22Rv1 (cell line): ENCODE data around the gene TM4SF18.

Source experiments
- H3K27ac ChIP-seq: fragments of 450-650 bp; 2 replicates; pipeline ENCODE4 v1.5.1; 2017
- CTCF ChIP-seq: fragments of 450-650 bp; IDR thresholded peaks from 2 replicates; pipeline ENCODE4 v1.5.1; 2017; ENCODE audit warnings: mild to moderate bottlenecking
- ZFX ChIP-seq: fragments of 450-650 bp; IDR thresholded peaks from 2 replicates; pipeline ENCODE4 v1.6.1; 2017; ENCODE audit warnings: antibody characterized with exemption, borderline replicate concordance

TM4SF18 gene

GRCh38 chr3:149366031-149366430, 32.6 kb upstream of the TM4SF18 start:
- no peak for TF ChIP-seq CTCF
- no peak for TF ChIP-seq ZFX
- peak overlapping the region; percentile 93; the same call in 1 of the 2 replicates for H3K27ac ChIP-seq

- TF ChIP-seq ZFX: no peak
- no peak for TF ChIP-seq CTCF
- no peak overlapping the region for H3K27ac ChIP-seq
These were observed 31.2 kb upstream of the TM4SF18 start for GRCh38 chr3:149364624-149365023.

GRCh38 chr3:149363053-149363452, 29.6 kb upstream of the TM4SF18 start:
- no peak overlapping the region for H3K27ac ChIP-seq
- TF ChIP-seq CTCF: no peak
- TF ChIP-seq ZFX: no peak

GRCh38 chr3:149362366-149362765, 28.9 kb upstream of the TM4SF18 start:
- TF ChIP-seq ZFX (no peak), CTCF (no peak)

GRCh38 chr3:149356630-149357029, 23.2 kb upstream of the TM4SF18 start:
- peak overlapping the region; percentile 33; the same call in 1 of the 2 replicates for H3K27ac ChIP-seq
- TF ChIP-seq CTCF (no peak), ZFX (no peak)

More at GRCh38 chr3:149362366-149362765, 28.9 kb upstream of the TM4SF18 start:
- no peak overlapping the region for H3K27ac ChIP-seq

GRCh38 chr3:149356044-149356592, 22.7 kb upstream of the TM4SF18 start:
- H3K27ac ChIP-seq: peak overlapping the region; percentile 33

GRCh38 chr3:149353581-149354184, 20.2 kb upstream of the TM4SF18 start:
- no peak overlapping the region for H3K27ac ChIP-seq
- TF ChIP-seq CTCF (no peak), ZFX (no peak)

More at GRCh38 chr3:149356044-149356592, 22.7 kb upstream of the TM4SF18 start:
- no peak for TF ChIP-seq ZFX
- no peak for TF ChIP-seq CTCF
